ENCODE data around the gene FCRL5.
A peak's percentile ranks its signal among the peaks of the same experiment; 100 is the strongest.
"Not testable (repeated sequence)": the region's sequence is repeated elsewhere in the genome, so short reads cannot be mapped to it uniquely, and the experiment has no call there.

The FCRL5 gene

GRCh38 chr1:157551694-157552693 is at the start of gene FCRL5:
TSS of gene FCRL5 (minus strand) at chr1:157552515. CDS start at chr1:157552362, 153 bp downstream.
- DNase-seq = no peak

GRCh38 chr1:157600236-157600635 is 47.9 kb upstream of the FCRL5 start:
- DNase-seq = no peak

GRCh38 chr1:157597959-157598667 is 45.8 kb upstream of the FCRL5 start, which contains the start of gene FCRL4:
TSS of gene FCRL4 (minus strand) at chr1:157598085. CDS start at chr1:157597944, 141 bp downstream.
- DNase-seq = no peak

- no peak for DNase-seq
These were observed 44.1 kb upstream of the FCRL5 start for GRCh38 chr1:157596384-157596783.

- DNase-seq = no peak
These were observed 43.0 kb upstream of the FCRL5 start for GRCh38 chr1:157595356-157595755.

GRCh38 chr1:157585984-157586383 is 33.7 kb upstream of the FCRL5 start:
- no peak for DNase-seq

GRCh38 chr1:157584503-157584902 is 32.2 kb upstream of the FCRL5 start:
- no peak for DNase-seq

GRCh38 chr1:157580828-157581210 is 28.5 kb upstream of the FCRL5 start:
- DNase-seq = no peak

GRCh38 chr1:157580179-157580827 is 28.0 kb upstream of the FCRL5 start:
- DNase-seq = peak; percentile 8

GRCh38 chr1:157577420-157577819 is 25.1 kb upstream of the FCRL5 start:
- no peak for DNase-seq

- no peak for DNase-seq
These were observed 23.4 kb upstream of the FCRL5 start for GRCh38 chr1:157575744-157576143.

- no peak for DNase-seq
These were observed 22.5 kb upstream of the FCRL5 start for GRCh38 chr1:157574836-157575235.

- DNase-seq = no peak
These were observed 14.4 kb upstream of the FCRL5 start for GRCh38 chr1:157566484-157567300.

- DNase-seq = no peak
These were observed 10.2 kb upstream of the FCRL5 start for GRCh38 chr1:157562515-157562914.

- no peak for DNase-seq
These were observed 5.8 kb upstream of the FCRL5 start for GRCh38 chr1:157558119-157558518.

- not testable (repeated sequence) for DNase-seq
These were observed 4.2 kb downstream of the FCRL5 start for GRCh38 chr1:157548081-157548480.

- no peak for DNase-seq
These were observed 9.6 kb downstream of the FCRL5 start for GRCh38 chr1:157542676-157543075.

GRCh38 chr1:157540852-157541251 is 11.5 kb downstream of the FCRL5 start:
- DNase-seq = no peak

- DNase-seq = no peak
These were observed 12.1 kb downstream of the FCRL5 start for GRCh38 chr1:157540160-157540748.

GRCh38 chr1:157539568-157539967 is 12.7 kb downstream of the FCRL5 start:
- DNase-seq = no peak

GRCh38 chr1:157532569-157532968 is 19.7 kb downstream of the FCRL5 start:
- DNase-seq = no peak
